Left lobe of liver (tissue), 2 donors: ENCODE measurements around the gene CCDC144A. TPM values are rescaled to one million over a fixed set of nuclear protein-coding genes. Genes with fewer than 3 reads are reported as not detected.
"Not testable (repeated sequence)": the region's sequence is repeated elsewhere in the genome, so short reads cannot be mapped to it uniquely, and the experiment has no call there.

Experiments used
- ATAC-seq: fragments of 200-7000 bp; cut with Tn5 transposase; one replicate; pipeline ENCODE4 v1.9.1; 2020; ENCODE audit warnings: mild to moderate bottlenecking, moderate library complexity
- DNase-seq: peaks from one replicate; pipeline ENCODE4 v3.0.0-alpha.2; 2020; ENCODE audit warnings: low spot score
- total RNA-seq: library from RNA; stranded (reverse); gene quantifications from one replicate; pipeline ENCODE4 v1.2.1, GENCODE V29; 2021
- donor health status: DM: no; HTN: no; CAD: no; lungs with moderate emphysema.
- donor health status: DM: no; HTN: yes; CAD: no.

Gene CCDC144A
- total RNA-seq, 1 donor from 2014 or later: 0.43 TPM

DNA sequence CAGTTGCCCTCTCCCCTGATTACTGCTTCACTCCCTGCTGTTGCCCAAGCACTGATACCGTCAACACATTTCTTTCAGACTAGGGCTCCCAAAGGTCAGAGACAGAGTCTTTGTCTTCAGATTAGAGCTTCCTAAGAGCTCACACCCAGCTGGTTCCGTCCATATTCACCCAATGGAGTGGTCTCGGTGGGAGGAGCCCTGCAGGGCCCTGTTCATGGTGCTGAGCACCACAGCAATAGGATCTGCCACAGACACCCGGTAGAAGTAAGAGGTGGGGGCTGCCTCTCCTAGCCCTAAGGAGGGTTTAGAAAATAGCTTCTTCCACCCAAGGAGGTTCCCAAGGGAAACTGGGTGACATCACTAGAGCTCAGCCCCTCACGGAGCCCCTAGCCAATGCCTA is 128.3 kb downstream of the CCDC144A start:
- DNase-seq (no peak), ATAC-seq (no peak)

DNA sequence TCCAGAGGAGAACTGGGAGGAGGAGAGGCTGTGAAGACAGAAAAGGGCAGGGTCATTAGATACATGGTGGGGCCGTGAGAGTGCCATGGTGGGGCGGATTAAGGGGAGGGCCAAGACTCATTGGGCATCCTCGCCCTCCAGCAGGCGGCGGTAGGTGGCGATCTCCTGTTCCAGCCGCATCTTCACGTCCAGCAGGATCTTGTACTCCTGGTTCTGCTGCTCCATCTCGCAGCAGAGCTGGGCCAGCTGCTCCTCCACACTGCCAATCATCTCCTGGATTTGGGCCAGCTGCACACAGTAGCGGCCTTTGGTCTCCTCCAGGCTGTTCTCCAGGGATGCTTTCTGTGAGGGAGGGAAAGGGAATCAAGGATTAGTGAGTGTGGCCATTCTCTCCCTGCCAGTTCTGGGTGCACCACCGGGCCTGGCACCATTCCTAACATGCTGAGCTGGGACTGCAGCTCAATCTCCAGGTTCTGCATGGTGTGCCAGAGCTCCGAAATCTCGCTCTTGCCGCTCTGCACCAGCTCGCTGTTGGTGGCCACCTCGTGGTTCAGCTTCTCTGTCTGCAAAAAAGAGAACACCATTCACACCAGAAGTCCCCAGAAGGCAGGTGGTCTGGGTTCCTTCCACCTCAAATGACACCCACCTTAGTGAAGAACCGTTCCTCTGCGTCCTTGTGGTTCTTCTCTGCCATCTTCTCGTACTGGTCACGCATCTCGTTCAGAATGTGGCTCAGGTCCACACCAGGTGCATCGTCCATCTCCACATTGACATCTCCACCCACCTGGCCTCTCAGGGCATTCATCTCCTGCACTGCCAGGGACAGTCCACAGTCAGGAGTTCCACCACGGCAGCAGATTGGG is 129.0 kb downstream of the CCDC144A start:
- ATAC-seq (no peak), DNase-seq (no peak)

DNA sequence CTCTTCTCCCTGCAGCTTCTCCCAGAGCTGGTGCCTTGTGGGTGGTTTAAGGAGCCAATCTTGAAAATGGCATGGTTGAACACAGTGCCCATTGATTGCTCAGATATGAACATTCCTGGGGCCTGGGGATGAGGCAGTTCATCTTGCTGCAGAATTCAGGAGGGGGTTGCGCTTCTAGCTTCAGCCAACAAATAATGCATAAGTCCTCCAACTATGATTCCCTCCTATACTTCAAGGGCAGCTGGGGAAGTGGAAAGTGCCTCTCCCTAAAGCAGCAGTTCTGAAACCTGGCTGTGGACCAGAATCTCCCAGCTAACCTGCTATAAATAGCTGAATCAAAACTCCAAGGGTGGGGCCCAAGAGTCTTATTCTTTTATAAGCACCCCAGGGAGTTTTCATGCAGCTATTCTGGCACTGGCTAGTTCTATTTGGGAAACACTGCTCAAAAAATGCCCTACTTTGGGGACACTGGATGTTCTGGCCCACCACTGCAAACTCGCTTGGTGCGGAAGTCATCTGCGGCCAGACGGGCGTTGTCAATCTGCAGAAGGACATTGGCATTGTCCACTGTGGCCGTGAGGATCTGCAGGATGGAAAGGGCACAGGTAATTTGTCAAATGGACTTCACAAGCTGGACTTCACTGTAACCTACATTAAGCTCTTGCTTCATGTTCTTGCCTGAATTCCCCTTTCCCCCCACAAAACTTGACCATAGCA is 130.3 kb downstream of the CCDC144A start:
- ATAC-seq: no peak

DNA sequence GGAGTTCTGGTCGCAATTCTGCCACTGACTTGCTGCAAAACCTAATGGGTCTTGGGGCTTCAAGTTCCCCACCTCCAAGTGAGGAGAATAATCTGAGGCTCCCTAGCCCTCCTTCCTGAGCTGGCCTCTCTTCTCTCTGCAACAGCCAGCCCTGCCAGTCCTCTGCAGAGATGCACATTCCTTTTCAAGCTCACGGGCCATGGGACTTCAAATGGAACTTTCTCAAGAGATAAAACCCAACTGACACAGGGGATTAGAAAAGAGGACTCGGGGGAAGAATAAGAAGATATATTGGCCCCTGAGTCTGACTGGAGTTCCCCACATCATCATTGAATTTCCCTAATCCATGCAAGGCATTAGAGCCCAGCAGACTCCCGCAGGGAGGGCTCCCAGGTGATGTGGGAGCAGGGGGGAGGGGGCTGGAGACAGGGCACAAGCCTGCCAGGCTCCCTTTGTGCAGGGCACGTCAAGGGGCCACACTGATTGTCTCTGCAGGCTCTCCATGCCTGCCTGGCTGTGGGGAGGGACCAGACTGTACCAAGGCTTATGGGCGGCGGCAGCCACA is 131.0 kb downstream of the CCDC144A start:
- ATAC-seq: no peak
- no peak for DNase-seq

More for the DNA sequence above, 130.3 kb downstream of the CCDC144A start:
- DNase-seq: no peak

DNA sequence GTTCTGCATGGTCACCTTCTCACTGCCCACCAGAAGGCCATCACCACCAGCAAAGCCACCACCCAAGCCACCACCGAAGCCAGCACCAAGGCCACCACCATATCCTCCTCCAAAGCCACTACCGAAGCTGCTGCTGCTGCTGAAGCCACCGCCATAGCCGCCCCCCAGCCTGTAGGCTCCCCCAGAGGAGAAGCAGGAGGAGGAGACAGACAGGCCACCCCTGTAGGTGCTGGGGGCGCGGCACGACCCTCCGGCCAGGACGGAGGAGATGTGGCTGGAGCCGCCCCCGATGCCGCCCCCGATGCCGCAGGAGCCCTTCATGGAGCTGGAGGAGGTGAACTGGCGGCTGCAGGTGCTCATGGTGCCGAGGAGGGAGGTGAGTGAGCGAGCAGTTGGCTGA is 132.1 kb downstream of the CCDC144A start:
- ATAC-seq, DNase-seq: not testable (repeated sequence)

DNA sequence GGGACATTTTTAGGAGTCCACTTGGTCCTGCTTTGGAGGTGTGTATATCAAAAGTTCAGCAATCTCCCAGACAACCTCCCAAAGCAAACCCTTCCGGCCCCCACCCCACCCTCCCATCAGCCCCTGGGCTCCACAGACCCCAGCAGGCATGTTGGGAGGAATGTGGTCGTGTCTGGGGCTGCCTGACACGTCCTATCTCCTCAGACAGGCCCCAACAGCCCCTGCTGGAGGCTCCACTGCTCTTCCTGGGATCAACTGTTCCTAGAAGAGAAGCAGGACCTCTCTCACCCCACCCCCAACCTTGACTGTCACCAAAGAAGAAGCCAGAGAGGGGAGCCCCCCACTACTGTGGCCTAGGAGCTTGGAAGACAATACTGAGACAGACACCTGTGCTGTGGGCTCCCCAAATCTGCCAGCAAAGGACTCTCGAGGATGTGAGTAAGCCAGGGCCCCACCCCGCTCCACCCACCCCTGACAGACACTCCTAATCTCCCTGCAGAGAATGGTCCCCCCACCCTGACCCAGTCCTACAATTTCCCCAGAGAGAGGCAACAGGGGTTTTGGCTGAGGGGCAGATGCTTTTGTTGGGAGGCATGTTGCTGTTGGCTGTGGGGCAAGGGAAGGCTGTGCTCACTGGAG is 133.8 kb downstream of the CCDC144A start:
- DNase-seq, ATAC-seq: not testable (repeated sequence)

Other genes starting within 250 kb of the CCDC144A start
- 0.13 TPM for gene LRRC75A, start 198.0 kb upstream of the CCDC144A start, total RNA-seq
- 0.25 TPM for gene ZNF287, start 121.0 kb upstream of the CCDC144A start, total RNA-seq
- 0.60 TPM for gene ZNF624, start 36.4 kb upstream of the CCDC144A start, total RNA-seq